Esophagus squamous epithelium (tissue), 4 donors: Measurements from ENCODE around the gene THRA.

Experiments
- POLR2A ChIP-seq, 4 donors: fragments of 450-650 bp; IDR thresholded peaks; one replicate each; pipeline ENCODE4 v1.6.1; 2017; ENCODE audit warnings: antibody characterized with exemption in 4 of 4, mild to moderate bottlenecking in 4 of 4, moderate library complexity in 3 of 4
- TF ChIP-seq, protein P1 (sequence below), 6 experiments: fragments of 450-650 bp in 4 of 6; fragments of 200-600 bp in 2 of 6; sonication (generic) in 2 of 6; IDR thresholded peaks; one replicate each; pipeline ENCODE4 v1.5.1; 2016 to 2019; ENCODE audit warnings: antibody characterized with exemption in 6 of 6, mild to moderate bottlenecking in 4 of 6, moderate library complexity in 4 of 6

DNA sequence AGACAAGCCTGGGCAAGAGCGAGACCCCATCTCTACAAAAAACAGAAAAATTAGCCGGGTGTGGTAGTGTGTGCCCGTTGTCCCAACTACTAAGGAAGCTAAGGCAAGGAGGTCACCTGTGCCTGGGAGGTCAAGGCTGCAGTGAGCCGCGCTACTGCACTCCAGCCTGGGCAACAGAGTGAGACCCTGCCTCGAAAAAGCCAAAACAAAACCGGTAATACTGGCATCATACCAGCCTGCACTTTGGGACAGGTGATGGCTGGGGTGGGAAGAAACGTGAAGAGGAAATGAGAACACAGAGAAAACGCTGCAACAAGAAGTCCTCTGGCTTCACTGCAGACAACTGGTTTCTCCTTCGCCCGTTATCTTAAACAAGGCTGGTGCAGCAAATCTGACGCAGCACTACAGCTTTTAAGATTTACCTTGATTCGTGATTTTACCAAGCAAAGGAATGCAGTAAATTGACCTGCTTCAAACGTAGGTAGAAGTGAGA is 76.8 kb downstream of the THRA start:
- TF ChIP-seq, protein P1, sequence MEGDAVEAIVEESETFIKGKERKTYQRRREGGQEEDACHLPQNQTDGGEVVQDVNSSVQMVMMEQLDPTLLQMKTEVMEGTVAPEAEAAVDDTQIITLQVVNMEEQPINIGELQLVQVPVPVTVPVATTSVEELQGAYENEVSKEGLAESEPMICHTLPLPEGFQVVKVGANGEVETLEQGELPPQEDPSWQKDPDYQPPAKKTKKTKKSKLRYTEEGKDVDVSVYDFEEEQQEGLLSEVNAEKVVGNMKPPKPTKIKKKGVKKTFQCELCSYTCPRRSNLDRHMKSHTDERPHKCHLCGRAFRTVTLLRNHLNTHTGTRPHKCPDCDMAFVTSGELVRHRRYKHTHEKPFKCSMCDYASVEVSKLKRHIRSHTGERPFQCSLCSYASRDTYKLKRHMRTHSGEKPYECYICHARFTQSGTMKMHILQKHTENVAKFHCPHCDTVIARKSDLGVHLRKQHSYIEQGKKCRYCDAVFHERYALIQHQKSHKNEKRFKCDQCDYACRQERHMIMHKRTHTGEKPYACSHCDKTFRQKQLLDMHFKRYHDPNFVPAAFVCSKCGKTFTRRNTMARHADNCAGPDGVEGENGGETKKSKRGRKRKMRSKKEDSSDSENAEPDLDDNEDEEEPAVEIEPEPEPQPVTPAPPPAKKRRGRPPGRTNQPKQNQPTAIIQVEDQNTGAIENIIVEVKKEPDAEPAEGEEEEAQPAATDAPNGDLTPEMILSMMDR (IDR thresholded peaks at IDR 0.05): peak in 2 of 6 experiments; percentile 9 to 22
- no peak for TF ChIP-seq POLR2A (IDR thresholded peaks at IDR 0.05)
